ENCODE results near the gene RYR1.
"Not testable (repeated sequence)": the region's sequence is repeated elsewhere in the genome, so short reads cannot be mapped to it uniquely, and the experiment has no call there.

RYR1 gene

GRCh38 chr19:38564981-38565690 is 131.6 kb downstream of the RYR1 start:
- TF ChIP-seq ZFX (IDR thresholded peaks at IDR 0.05; ENCODE audit: borderline replicate concordance) (no peak), CTCF (IDR thresholded peaks at IDR 0.05) (peak; percentile 32)
- no peak overlapping the region for H3K27ac ChIP-seq

- H3K27ac ChIP-seq: no peak overlapping the region
- no peak for TF ChIP-seq CTCF (IDR thresholded peaks at IDR 0.05)
- no peak for TF ChIP-seq ZFX (IDR thresholded peaks at IDR 0.05; ENCODE audit: borderline replicate concordance)
These were observed 132.2 kb downstream of the RYR1 start for GRCh38 chr19:38565691-38566105.

- H3K27ac ChIP-seq: no peak overlapping the region
- TF ChIP-seq CTCF (IDR thresholded peaks at IDR 0.05) (no peak), ZFX (IDR thresholded peaks at IDR 0.05; ENCODE audit: borderline replicate concordance) (no peak)
These were observed 136.0 kb downstream of the RYR1 start for GRCh38 chr19:38569368-38569983.

GRCh38 chr19:38571682-38572081 is 138.2 kb downstream of the RYR1 start:
- TF ChIP-seq CTCF (IDR thresholded peaks at IDR 0.05) (no peak), ZFX (IDR thresholded peaks at IDR 0.05; ENCODE audit: borderline replicate concordance) (no peak)
- no peak overlapping the region for H3K27ac ChIP-seq

GRCh38 chr19:38577826-38578225 is 144.3 kb downstream of the RYR1 start:
- no peak overlapping the region for H3K27ac ChIP-seq
- TF ChIP-seq ZFX (IDR thresholded peaks at IDR 0.05; ENCODE audit: borderline replicate concordance): no peak
- TF ChIP-seq CTCF (IDR thresholded peaks at IDR 0.05): no peak

- H3K27ac ChIP-seq: not testable (repeated sequence)
These were observed 145.8 kb downstream of the RYR1 start for GRCh38 chr19:38579304-38579703.

GRCh38 chr19:38580080-38580479 is 146.6 kb downstream of the RYR1 start:
- TF ChIP-seq CTCF (IDR thresholded peaks at IDR 0.05) (no peak), ZFX (IDR thresholded peaks at IDR 0.05; ENCODE audit: borderline replicate concordance) (no peak)
- no peak overlapping the region for H3K27ac ChIP-seq

All from 22Rv1 (cell line).